GM23338 (cell line): ENCODE data around the gene NSD2. TPM values are rescaled to one million over a fixed set of nuclear protein-coding genes. Genes with fewer than 3 reads are reported as not detected.

Experiments used
- ATAC-seq: fragments of 200-7000 bp; cut with Tn5 transposase; 3 replicates; pipeline ENCODE4 v1.9.1; 2020
- DNase-seq: peaks from one replicate; pipeline ENCODE4 v3.0.0-alpha.2; 2015; ENCODE audit warnings: low spot score
- H2AFZ ChIP-seq: fragments of 200-600 bp; sonication (generic); 2 replicates; pipeline ENCODE4 v1.8.0; 2016; ENCODE audit warnings: antibody characterized with exemption, mild to moderate bottlenecking, moderate library complexity
- H3F3A ChIP-seq: fragments of 200-600 bp; sonication (generic); replicated peaks from 2 replicates; pipeline ENCODE4 v1.8.0; 2017; ENCODE audit warnings: antibody characterized with exemption, mixed run types, low read depth
- H3K27ac ChIP-seq: fragments of 200-600 bp; sonication (generic); 2 replicates; pipeline ENCODE4 v1.6.1; 2016; ENCODE audit warnings: low read depth
- H3K27me3 ChIP-seq: fragments of 200-600 bp; sonication (generic); 2 replicates; pipeline ENCODE4 v1.8.0; 2016; ENCODE audit warnings: mild to moderate bottlenecking, mixed run types, moderate library complexity; ENCODE audit not compliant: insufficient read depth
- H3K36me3 ChIP-seq: fragments of 200-600 bp; sonication (generic); 2 replicates; pipeline ENCODE4 v1.8.0; 2016; ENCODE audit warnings: mild to moderate bottlenecking; ENCODE audit not compliant: insufficient read depth
- H3K4me1 ChIP-seq: fragments of 200-600 bp; sonication (generic); 2 replicates; pipeline ENCODE4 v1.8.0; 2016; ENCODE audit warnings: mild to moderate bottlenecking, moderate library complexity; ENCODE audit not compliant: insufficient read depth
- H3K4me2 ChIP-seq: fragments of 200-600 bp; sonication (generic); 2 replicates; pipeline ENCODE4 v1.7.1; 2017; ENCODE audit warnings: mixed run types
- H3K4me3 ChIP-seq: fragments of 200-600 bp; sonication (generic); 2 replicates; pipeline ENCODE4 v1.6.1; 2016; ENCODE audit warnings: mixed run types
- H3K79me2 ChIP-seq: fragments of 200-600 bp; sonication (generic); replicated peaks from 2 replicates; pipeline ENCODE4 v1.8.0; 2017; ENCODE audit warnings: mild to moderate bottlenecking; ENCODE audit not compliant: insufficient read depth
- H3K9me2 ChIP-seq: fragments of 200-600 bp; sonication (generic); 2 replicates; pipeline ENCODE4 v1.8.0; 2017; ENCODE audit not compliant: insufficient read depth
- H4K20me1 ChIP-seq: fragments of 200-600 bp; sonication (generic); replicated peaks from 2 replicates; pipeline ENCODE4 v1.8.0; 2017; ENCODE audit warnings: mild to moderate bottlenecking; ENCODE audit not compliant: insufficient read depth
- H3K27ac Mint-ChIP-seq: 2 replicates; pipeline ENCODE4 v1.8.0; 2020; ENCODE audit warnings: inconsistent platforms, mild to moderate bottlenecking, moderate library complexity, mixed read lengths
- H3K27me3 Mint-ChIP-seq: 3 replicates; pipeline ENCODE4 v1.8.0; 2022; ENCODE audit warnings: low read depth, mild to moderate bottlenecking, moderate library complexity, mixed read lengths, inconsistent platforms; ENCODE audit not compliant: insufficient read depth, poor library complexity
- H3K36me3 Mint-ChIP-seq: 3 replicates; pipeline ENCODE4 v1.8.0; 2021; ENCODE audit warnings: low read depth, mild to moderate bottlenecking, inconsistent platforms, moderate library complexity, mixed read lengths
- H3K4me1 Mint-ChIP-seq: 3 replicates; pipeline ENCODE4 v1.8.0; 2020; ENCODE audit warnings: mild to moderate bottlenecking, inconsistent platforms, mixed read lengths
- H3K4me3 Mint-ChIP-seq: 3 replicates; pipeline ENCODE4 v1.8.0; 2021; ENCODE audit warnings: moderate library complexity, mild to moderate bottlenecking, inconsistent platforms, mixed read lengths
- H3K9me3 Mint-ChIP-seq: 3 replicates; pipeline ENCODE4 v1.8.0; 2020; ENCODE audit warnings: moderate library complexity, mild to moderate bottlenecking, inconsistent platforms, mixed read lengths
- CREB1 ChIP-seq: fragments of 250-450 bp; sonication (Bioruptor Pico); IDR thresholded peaks from 2 replicates; pipeline ENCODE4 v1.5.0; 2020; ENCODE audit warnings: low read depth, mild to moderate bottlenecking, moderate library complexity
- CTCF ChIP-seq, 2 experiments: fragments of 200-600 bp in 1 of 2; sonication (generic) in 1 of 2; conservative IDR thresholded peaks; 2 replicates each; pipeline versions ENCODE4 v1.5.1 to v1.6.1; 2016 to 2017; ENCODE audit warnings: antibody characterized with exemption in 2 of 2, low read depth in 2 of 2, mild to moderate bottlenecking in 2 of 2, moderate library complexity in 1 of 2
- ETS1 ChIP-seq: IDR thresholded peaks from 2 replicates; pipeline ENCODE4 v1.6.1; 2016; ENCODE audit warnings: antibody characterized with exemption
- EZH2phosphoT487 ChIP-seq: fragments of 200-600 bp; sonication (generic); IDR thresholded peaks from one replicate; pipeline ENCODE4 v1.8.1; 2018; ENCODE audit warnings: antibody characterized with exemption; ENCODE audit not compliant: unreplicated experiment
- JUNB ChIP-seq: IDR thresholded peaks from one replicate; pipeline ENCODE4 v1.6.1; 2016; ENCODE audit warnings: antibody characterized with exemption; ENCODE audit not compliant: unreplicated experiment
- NANOG ChIP-seq: IDR thresholded peaks from 2 replicates; pipeline ENCODE4 v1.6.1; 2016; ENCODE audit warnings: antibody characterized with exemption, borderline replicate concordance
- POLR2AphosphoS5 ChIP-seq: IDR thresholded peaks from 2 replicates; pipeline ENCODE4 v1.6.1; 2016; ENCODE audit warnings: antibody characterized with exemption, low read depth
- REST ChIP-seq: IDR thresholded peaks from one replicate; pipeline ENCODE4 v1.6.1; 2018; ENCODE audit warnings: antibody characterized with exemption; ENCODE audit not compliant: unreplicated experiment
- ZNF114 ChIP-seq: fragments of 250-450 bp; sonication (Bioruptor Pico); IDR thresholded peaks from 2 replicates; pipeline ENCODE4 v1.5.0; 2020; ENCODE audit warnings: mild to moderate bottlenecking, moderate library complexity
- ZNF462 ChIP-seq: fragments of 250-450 bp; sonication (Bioruptor Pico); IDR thresholded peaks from 2 replicates; pipeline ENCODE4 v1.5.0; 2020; ENCODE audit warnings: mild to moderate bottlenecking, moderate library complexity
- polyA plus RNA-seq: library from polyadenylated mRNA; unstranded; fragments of >200 nt; fragmentation: Nextera tagmentation; extraction: Ambion mirVana; gene quantifications from 2 replicates; pipeline ENCODE4 v1.2.1, GENCODE V29; 2016
- total RNA-seq: library from RNA; depleted of rRNA; stranded (reverse); fragments of >200 nt; shearing (Covaris generic); gene quantifications from 2 replicates; pipeline ENCODE4 v1.2.3, GENCODE V29; 2014

The NSD2 gene
- total and polyA plus RNA-seq, 2 experiments from 2014 or later, result 33.5 to 84.4 TPM

DNA sequence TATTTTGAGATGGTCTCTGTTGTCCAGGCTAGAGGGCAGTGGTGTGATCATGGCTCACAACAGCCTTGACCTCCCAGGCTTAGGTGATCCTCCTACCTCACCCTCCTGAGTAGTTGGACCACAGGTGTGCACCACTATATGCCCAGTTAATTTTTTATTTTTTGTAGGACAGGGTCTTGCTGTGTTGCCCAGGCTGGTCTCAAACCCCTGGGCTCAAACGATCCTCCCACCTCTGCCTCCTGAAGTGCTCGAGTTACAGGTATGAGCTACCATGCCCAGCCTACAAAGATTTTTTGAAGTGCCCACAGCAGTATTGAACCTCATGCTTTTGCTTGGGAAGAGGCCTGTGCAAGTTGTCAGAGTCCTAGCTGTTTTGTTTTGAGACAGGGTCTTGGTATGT is 31.1 kb downstream of the NSD2 start:
- no peaks in the 10 kb centered on the region for H3K4me1 ChIP-seq
- H3K27me3 ChIP-seq, result no peaks in the 10 kb centered on the region
- H3K36me3 ChIP-seq, result peaks cover 19% of the 10 kb centered on the region
- peaks cover 3% of the 10 kb centered on the region for H3K27me3 Mint-ChIP-seq
- H3K79me2 ChIP-seq, result peaks cover 54% of the 10 kb centered on the region
- H3K4me3 Mint-ChIP-seq, result no peak overlapping the region
- no peak overlapping the region for H3K4me3 ChIP-seq
- no peak for DNase-seq
- peaks cover 6% of the 10 kb centered on the region for H3K4me1 Mint-ChIP-seq
- TF ChIP-seq CREB1 (no peak), NANOG (no peak), JUNB (no peak), ZNF462 (CRISPR knock-in tag) (no peak), REST (no peak), ZNF114 (no peak), ETS1 (no peak), CTCF (conservative IDR thresholded peaks at IDR 0.05; ENCODE audit: low read depth in 2 of 2) (no peak), POLR2AphosphoS5 (no peak), EZH2phosphoT487 (no peak)
- peaks cover 3% of the 10 kb centered on the region; the same call in 1 of the 2 replicates for H3F3A ChIP-seq
- no peak overlapping the region for H3K4me2 ChIP-seq
- no peak overlapping the region for H3K27ac Mint-ChIP-seq
- peaks cover 60% of the 10 kb centered on the region for H4K20me1 ChIP-seq
- H3K9me3 Mint-ChIP-seq, result no peaks in the 10 kb centered on the region
- peaks cover 57% of the 10 kb centered on the region for H3K36me3 Mint-ChIP-seq
- no peaks in the 10 kb centered on the region for H3K9me2 ChIP-seq
- no peak overlapping the region for H2AFZ ChIP-seq
- no peak overlapping the region for H3K27ac ChIP-seq
- ATAC-seq, result no peak
